ENCODE results near the gene NOTCH1.

GRCh38 chr9:136522314-136523237 is 23.3 kb downstream of the NOTCH1 start:
- TF ChIP-seq CTCF (IDR thresholded peaks at IDR 0.05) (no peak), ZNF532 (CRISPR knock-in tag; IDR thresholded peaks at IDR 0.05; ENCODE audit: borderline replicate concordance) (no peak)

All from WTC11 (cell line).